Articular chondrocyte of knee joint (primary cell): ENCODE measurements around the gene FAM227A. TPM values are rescaled to one million over a fixed set of nuclear protein-coding genes. Genes with fewer than 3 reads are reported as not detected.

Experiments used
- total RNA-seq: library from RNA; depleted of rRNA; stranded (reverse); fragments of >200 nt; gene quantifications from 2 replicates; pipeline ENCODE4 v1.2.3, GENCODE V29; 2012

The FAM227A gene
- 3.1 and 3.3 TPM in 2 replicates for total RNA-seq

GRCh38 chr22:38656256-38657044, at the start of gene FAM227A, which contains the start of gene CBY1:
Gene FAM227A, minus strand, starts transcription at chr22:38656392. Its CDS starts 6,224 bp downstream, at chr22:38650168.
Gene CBY1, plus strand, starts transcription at chr22:38656638. Its CDS starts 11,417 bp downstream, at chr22:38668055.

DNA sequence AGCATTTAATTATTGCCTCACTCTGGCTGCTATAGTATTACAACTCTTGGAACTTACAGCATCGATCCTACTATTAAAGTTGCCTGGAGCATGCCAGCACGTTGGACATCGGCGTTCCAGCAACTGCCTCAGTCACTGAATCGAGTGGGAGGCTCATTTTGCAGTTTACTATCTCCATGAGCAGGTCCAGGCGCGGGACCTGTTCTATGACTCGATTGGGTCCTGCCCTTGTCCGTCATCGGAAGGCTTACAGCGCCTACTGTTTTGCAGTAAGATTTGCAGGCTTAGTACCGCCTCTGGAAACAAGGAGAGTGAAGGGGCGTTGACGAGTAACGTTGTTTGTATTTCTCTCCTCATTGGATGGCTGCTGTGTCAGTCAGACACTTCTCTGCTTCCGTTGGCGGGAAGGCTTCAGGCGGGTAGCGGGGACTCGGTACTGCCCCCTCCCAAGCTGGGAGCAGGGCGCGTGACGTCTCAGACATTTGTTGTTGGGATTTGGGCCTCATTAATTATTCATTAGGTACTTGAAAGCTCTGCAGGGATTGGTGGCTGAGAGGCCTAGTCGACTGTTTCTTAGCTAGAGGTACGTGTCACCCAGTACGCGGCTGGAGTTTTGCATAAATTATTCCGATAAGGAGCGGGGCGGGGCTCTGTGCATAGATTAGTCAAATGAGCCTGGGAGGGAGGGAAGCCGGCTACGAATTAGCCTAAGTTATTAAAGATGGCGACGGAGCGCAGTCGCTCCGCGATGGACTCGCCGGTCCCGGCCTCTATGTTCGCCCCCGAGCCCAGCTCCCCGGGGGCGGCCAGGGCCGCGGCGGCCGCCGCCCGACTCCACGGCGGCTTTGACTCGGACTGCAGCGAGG, 49.3 kb upstream of the FAM227A start, which contains the start of gene GTPBP1:
Gene GTPBP1 (plus strand): TSS at position 710 of the 866 bp plus-strand sequence. CDS start 12 bp downstream, at position 722.

DNA sequence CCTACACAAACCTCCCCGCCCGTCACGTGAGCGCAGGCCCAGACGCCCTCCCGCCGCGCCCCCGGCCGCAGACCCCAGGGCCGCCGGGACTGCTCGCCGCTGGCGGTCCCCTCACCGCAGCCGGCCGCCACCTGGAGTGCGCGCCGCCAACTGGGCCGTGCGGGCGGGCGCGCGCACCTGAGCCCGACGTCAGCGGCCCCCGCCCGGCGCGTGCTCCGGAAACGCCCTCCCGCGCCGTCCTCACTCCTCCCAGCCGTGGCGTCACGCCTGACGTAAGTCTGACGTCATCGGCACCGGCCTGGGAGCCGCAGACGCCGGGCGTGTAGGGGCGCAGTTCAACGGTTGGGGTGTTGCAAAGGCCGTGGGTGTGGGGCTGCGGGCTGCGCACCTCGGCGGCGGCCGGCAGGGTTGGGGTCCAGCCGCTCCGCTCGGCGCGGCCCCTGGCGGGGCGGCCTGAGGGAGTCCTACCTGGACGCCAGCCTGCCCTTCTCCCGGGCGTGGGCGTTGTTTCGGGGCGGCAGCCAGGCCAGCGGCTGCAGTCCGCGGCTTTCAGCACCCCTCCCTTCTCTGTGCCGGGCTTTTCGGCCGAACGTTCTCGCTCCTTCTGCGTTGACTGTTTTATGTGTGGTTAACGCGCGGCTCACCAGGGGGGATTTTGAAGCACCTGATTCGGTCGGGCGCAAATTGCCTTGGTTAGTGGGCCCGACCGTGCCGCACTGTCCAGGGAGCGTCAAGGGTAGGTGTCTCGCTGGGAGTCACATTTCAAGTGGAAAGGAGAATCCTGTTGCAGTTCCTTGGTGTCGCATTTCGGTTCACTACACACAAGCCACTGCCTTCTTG, 44.8 kb upstream of the FAM227A start, which contains the start of gene JOSD1:
Gene JOSD1 (minus strand): TSS at position 155 of the 840 bp plus-strand sequence. CDS start 956 bp downstream, outside the sequence.

DNA sequence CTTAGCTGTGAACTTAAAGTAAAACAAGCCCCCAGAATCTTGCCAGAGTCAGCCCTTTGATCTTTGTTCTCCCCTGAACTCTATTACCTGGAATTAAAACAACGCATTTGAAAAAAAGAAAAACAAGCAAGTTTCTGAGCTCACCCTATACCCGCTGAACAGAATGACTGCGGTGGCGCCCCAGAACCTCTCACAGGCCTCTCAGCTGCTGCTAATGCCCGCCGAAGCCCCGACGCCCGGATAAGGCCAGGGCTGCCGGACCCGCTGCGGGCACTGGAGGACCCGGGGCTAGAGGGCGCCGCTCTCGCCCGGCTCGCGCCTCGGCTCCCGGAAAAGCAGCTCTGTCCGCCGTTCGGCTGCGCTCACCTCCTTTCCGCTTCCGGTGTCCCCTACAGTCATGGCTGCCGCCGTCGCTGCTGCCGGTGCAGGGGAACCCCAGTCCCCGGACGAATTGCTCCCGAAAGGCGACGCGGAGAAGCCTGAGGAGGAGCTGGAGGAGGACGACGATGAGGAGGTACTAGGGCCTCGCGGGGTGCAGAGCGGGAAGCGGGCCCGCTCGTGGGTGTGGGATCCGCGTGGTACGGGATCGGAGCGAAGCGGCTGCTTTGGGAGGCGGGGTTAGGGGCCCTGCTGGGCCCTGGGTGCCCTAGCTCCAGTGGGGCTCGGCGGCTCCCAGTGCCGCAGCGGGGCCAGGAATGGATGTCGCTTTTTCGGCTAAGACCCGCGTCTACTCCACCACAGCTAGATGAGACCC, 25.6 kb upstream of the FAM227A start, which contains the start of gene TOMM22:
Gene TOMM22 (plus strand): TSS at position 376 of the 754 bp plus-strand sequence. CDS start 22 bp downstream, at position 398.

GRCh38 chr22:38569972-38570778, 86.0 kb downstream of the FAM227A start, which contains the start of gene DMC1:
Gene DMC1, minus strand, starts transcription at chr22:38570183. Its CDS starts 1,927 bp downstream, at chr22:38568256.

Other genes starting within 250 kb of the FAM227A start
- gene KCNJ4, start 201.2 kb downstream of the FAM227A start, total RNA-seq, result not detected in 2 replicates
- gene KDELR3, start 188.3 kb downstream of the FAM227A start, total RNA-seq, result 172 and 206 TPM in 2 replicates
- gene DDX17, start 150.1 kb downstream of the FAM227A start, total RNA-seq, result 403 and 461 TPM in 2 replicates
- gene DMC1, start 86.2 kb downstream of the FAM227A start, total RNA-seq, result 10.3 and 11.5 TPM in 2 replicates
- gene CBY1, start 246 bp upstream of the FAM227A start, total RNA-seq, result 16.1 and 19.7 TPM in 2 replicates
- gene TOMM22, start 25.6 kb upstream of the FAM227A start, total RNA-seq, result 70.9 and 76.4 TPM in 2 replicates
- gene JOSD1, start 44.6 kb upstream of the FAM227A start, total RNA-seq, result 56.5 and 66.5 TPM in 2 replicates
- 19.1 and 23.5 TPM in 2 replicates for gene GTPBP1, start 49.6 kb upstream of the FAM227A start, total RNA-seq
- 69.3 and 82.7 TPM in 2 replicates for gene SUN2, start 99.6 kb upstream of the FAM227A start, total RNA-seq
- gene DNAL4, start 137.8 kb upstream of the FAM227A start, total RNA-seq, result 12.0 and 13.1 TPM in 2 replicates
- gene NPTXR, start 187.6 kb upstream of the FAM227A start, total RNA-seq, result 2.6 and 3.0 TPM in 2 replicates
- 65.7 and 71.5 TPM in 2 replicates for gene CBX6, start 215.8 kb upstream of the FAM227A start, total RNA-seq